Measurements from ENCODE around the gene ZNF628. TPM values are rescaled to one million over a fixed set of nuclear protein-coding genes. Genes with fewer than 3 reads are reported as not detected.

ZNF628 gene
- total RNA-seq, 4 donors from 2014 or later: 7.4 to 22.3 (median 14.1) TPM

DNA sequence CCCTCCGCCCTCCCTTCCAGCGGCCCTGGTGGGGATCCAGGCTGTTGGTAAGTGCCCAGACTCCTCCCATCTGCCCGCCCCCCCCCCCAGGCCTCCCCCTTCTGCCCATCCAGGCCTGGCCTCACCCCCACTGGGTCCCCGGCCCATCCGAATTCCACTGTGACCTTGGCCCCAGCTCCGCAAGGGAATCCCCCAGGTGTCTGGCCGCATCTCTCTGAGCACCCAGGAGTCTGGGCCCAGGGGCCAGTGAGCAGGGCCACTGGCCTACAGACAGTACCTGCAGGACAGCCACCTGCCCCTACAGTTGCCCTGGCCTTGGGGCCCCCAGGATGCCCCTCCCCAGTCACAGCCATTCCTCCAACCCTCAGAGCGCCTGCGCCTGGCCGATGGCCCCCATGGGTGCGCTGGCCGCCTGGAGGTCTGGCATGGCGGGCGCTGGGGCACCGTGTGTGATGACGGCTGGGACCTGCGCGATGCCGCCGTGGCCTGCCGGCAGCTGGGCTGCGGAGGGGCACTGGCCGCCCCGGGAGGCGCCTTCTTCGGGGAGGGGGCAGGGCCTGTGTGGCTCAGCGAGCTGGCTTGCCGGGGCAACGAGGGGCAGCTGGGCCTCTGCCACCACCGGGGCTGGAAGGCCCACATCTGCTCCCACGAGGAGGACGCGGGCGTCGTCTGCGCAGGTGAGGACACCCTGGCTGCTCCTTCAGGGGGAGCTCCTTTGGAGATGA, 12.7 kb downstream of the ZNF628 start:
- peaks cover 6 to 16% (median 11%) of the 10 kb centered on the region in 3 donors for H3K27me3 ChIP-seq
- no peaks in the 10 kb centered on the region for H3K9me3 ChIP-seq
- ATAC-seq: no peak
- no peaks in the 10 kb centered on the region for H3K36me3 ChIP-seq
- TF ChIP-seq POLR2A (IDR thresholded peaks at IDR 0.05): no peak
- TF ChIP-seq, protein P1, sequence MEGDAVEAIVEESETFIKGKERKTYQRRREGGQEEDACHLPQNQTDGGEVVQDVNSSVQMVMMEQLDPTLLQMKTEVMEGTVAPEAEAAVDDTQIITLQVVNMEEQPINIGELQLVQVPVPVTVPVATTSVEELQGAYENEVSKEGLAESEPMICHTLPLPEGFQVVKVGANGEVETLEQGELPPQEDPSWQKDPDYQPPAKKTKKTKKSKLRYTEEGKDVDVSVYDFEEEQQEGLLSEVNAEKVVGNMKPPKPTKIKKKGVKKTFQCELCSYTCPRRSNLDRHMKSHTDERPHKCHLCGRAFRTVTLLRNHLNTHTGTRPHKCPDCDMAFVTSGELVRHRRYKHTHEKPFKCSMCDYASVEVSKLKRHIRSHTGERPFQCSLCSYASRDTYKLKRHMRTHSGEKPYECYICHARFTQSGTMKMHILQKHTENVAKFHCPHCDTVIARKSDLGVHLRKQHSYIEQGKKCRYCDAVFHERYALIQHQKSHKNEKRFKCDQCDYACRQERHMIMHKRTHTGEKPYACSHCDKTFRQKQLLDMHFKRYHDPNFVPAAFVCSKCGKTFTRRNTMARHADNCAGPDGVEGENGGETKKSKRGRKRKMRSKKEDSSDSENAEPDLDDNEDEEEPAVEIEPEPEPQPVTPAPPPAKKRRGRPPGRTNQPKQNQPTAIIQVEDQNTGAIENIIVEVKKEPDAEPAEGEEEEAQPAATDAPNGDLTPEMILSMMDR (IDR thresholded peaks at IDR 0.05 in 4 of 5, conservative IDR thresholded peaks at IDR 0.05 in 1 of 5): no peak
- H3K27ac ChIP-seq: peak overlapping the region in 3 of 4 donors; percentile 33 to 59 (median 47)
- intact Hi-C loops (cut with DNase I; ENCODE audit: low total_unique reads) (no loop called here), in situ Hi-C loops (cut with MboI; ENCODE audit: low sequenced_read_pairs in 4 of 4) (no loop called here)
- DNase-seq: no peak
- H3K4me3 ChIP-seq: no peak overlapping the region
- H3K4me1 ChIP-seq: peaks cover 10 to 25% of the 10 kb centered on the region in 2 donors

DNA sequence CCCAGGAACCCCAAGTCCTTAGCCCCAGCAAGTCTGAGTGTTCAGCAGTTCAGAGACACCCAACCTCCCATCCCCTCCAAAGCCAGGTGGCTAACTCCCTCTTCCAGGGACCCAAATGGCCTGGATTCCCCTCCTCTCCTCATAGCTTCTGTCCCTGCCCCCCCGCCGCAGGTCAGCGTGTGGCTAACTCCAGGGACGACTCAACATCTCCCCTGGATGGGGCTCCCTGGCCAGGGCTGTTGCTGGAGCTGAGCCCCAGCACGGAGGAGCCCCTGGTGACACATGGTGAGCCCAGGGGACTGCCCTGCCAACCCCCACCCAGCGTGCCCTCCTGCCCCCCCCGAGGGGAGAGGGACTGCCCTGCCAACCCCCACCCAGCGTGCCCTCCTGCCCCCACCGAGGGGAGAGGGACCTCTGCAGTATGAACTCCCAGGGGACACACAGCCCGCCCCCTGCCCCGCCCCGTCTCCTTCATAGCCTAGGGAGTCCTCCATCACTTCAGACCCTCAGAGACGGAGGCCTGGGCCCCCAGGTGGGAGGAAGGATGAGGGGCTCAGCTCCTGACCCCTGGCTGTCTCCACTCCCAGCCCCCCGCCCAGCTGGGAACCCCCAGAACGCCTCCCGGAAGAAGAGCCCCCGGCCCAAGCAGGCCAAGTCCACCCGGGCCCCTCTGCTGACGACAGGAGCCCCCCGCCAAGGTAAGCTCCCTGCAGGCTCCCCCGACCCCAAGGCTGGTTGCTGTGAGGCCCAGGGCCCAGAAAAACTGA, 13.5 kb downstream of the ZNF628 start:
- Histone ChIP-seq H3K9me3 (no peaks in the 10 kb centered on the region), H3K4me3 (no peak overlapping the region), H3K36me3 (no peaks in the 10 kb centered on the region), H3K4me1 (peaks cover 3 to 18% of the 10 kb centered on the region in 2 donors), H3K27ac (peak overlapping the region in 1 of 4 donors; percentile 47), H3K27me3 (peaks cover 2 to 12% (median 7%) of the 10 kb centered on the region in 3 donors)
- ATAC-seq (no peak), DNase-seq (no peak)
- in situ Hi-C loops (cut with MboI; ENCODE audit: low sequenced_read_pairs in 4 of 4) (no loop called here), intact Hi-C loops (cut with DNase I; ENCODE audit: low total_unique reads) (no loop called here)
- TF ChIP-seq, protein P1 (IDR thresholded peaks at IDR 0.05 in 4 of 5, conservative IDR thresholded peaks at IDR 0.05 in 1 of 5): no peak
- TF ChIP-seq POLR2A (IDR thresholded peaks at IDR 0.05): no peak

DNA sequence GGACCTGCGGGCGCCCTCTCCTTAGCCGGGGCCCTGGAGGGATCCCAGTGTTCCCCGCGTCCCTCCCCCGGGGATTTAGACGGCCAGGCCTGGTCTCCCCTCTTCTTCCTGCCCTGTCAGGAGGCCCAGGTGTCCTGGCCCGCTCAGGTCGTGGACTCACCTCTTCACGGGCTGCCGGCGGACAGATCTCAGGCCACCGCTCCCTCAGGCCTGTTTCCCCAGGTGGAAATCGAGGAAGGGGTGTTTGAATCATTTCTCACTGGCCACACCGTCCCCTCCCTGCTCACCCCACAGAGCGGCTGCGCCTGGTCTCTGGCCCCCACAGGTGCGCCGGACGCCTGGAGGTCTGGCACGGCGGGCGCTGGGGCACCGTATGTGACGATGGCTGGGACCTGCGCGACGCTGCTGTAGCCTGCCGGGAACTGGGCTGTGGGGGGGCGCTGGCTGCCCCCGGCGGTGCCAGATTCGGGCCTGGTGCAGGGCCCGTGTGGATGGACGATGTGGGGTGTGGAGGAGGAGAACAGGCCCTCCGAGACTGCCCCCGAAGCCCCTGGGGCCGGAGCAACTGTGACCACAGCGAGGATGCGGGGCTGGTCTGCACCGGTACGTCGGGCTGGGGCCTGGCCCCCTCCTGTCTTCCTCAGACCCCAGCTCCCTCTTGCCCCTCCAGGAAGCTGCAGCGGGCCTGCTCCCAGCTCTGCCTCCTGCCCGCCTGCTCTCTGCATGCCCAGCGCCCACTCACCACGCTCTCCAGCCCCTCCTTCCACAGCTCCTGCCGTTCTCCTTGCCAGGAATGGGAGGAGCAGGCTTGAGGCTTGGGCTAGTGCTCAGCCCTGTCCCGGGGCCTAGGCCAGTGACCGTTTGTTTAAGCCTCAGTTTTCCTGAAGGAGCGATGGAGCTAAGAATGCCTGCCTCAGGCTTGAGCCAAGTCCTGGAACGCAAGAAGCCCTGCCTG, 14.3 kb downstream of the ZNF628 start:
- no peak for TF ChIP-seq POLR2A (IDR thresholded peaks at IDR 0.05)
- TF ChIP-seq, protein P1 (IDR thresholded peaks at IDR 0.05 in 4 of 5, conservative IDR thresholded peaks at IDR 0.05 in 1 of 5): no peak
- intact Hi-C loops (cut with DNase I; ENCODE audit: low total_unique reads) (no loop called here), in situ Hi-C loops (cut with MboI; ENCODE audit: low sequenced_read_pairs in 4 of 4) (no loop called here)
- Histone ChIP-seq H3K27ac (peak overlapping the region in 1 of 4 donors; percentile 18), H3K9me3 (no peaks in the 10 kb centered on the region), H3K4me1 (peaks cover 3 to 9% of the 10 kb centered on the region in 2 donors), H3K4me3 (no peak overlapping the region), H3K36me3 (no peaks in the 10 kb centered on the region), H3K27me3 (peaks cover 0 to 8% (median 0%) of the 10 kb centered on the region in 3 donors)
- ATAC-seq (no peak), DNase-seq (no peak)

DNA sequence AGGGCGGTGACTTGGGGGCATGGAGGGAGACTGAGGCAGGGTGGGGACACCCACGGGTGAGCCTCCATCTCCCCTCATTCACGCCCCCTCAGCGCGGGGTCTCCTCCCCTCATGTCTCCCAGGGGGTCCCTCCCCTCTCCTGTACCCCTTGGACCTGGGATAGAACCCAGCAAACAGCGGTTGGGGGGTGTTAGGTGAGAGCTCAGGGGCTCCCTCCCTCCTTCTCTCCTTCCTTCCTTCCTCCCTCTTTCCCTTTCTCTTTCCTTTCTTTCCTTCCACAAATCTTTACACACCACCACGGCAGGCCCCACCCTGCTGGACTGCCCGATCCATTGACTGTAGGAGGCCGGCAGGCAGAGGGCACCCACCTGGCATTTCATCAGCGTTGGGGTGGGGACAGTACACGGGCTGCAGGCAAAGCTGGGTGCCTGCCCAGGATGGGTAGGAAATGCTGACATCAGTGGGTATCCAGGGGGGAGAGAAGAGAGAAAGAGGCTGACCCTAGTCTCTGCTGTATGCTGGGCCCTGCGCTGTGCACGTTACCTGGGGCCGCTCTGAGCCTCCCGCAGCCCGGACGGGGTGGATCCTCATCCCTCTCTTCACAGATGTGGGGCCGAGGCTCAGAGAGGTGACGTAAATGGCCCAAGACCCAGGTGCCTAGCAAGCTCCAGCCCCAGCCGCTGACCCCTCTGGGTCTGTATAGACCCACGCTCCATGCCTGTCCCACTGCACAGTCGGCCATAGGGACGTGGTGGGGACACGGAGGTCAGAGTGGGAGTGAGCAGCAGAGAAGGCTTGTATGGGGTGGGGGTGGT, 15.3 kb downstream of the ZNF628 start:
- Histone ChIP-seq H3K4me3 (no peak overlapping the region), H3K36me3 (no peaks in the 10 kb centered on the region), H3K9me3 (no peaks in the 10 kb centered on the region), H3K27me3 (peaks cover 0 to 5% (median 0%) of the 10 kb centered on the region in 3 donors), H3K4me1 (peaks cover 2 to 4% of the 10 kb centered on the region in 2 donors), H3K27ac (peak overlapping the region in 1 of 4 donors; percentile 18)
- no peak for ATAC-seq
- in situ Hi-C loops (cut with MboI; ENCODE audit: low sequenced_read_pairs in 4 of 4) (no loop called here), intact Hi-C loops (cut with DNase I; ENCODE audit: low total_unique reads) (no loop called here)
- TF ChIP-seq, protein P1 (IDR thresholded peaks at IDR 0.05 in 4 of 5, conservative IDR thresholded peaks at IDR 0.05 in 1 of 5): no peak
- TF ChIP-seq POLR2A (IDR thresholded peaks at IDR 0.05): no peak
- DNase-seq: no peak

Data from gastrocnemius medialis (tissue), 4 donors.